HG03342 (cell line): ENCODE results near the gene C4orf54.

Experiments
- ATAC-seq: cut with Tn5 transposase; IDR thresholded peaks from one replicate; pipeline ENCODE4 v1.9.1; 2021; ENCODE audit warnings: mild to moderate bottlenecking, moderate library complexity; ENCODE audit not compliant: unreplicated experiment

Gene C4orf54

DNA sequence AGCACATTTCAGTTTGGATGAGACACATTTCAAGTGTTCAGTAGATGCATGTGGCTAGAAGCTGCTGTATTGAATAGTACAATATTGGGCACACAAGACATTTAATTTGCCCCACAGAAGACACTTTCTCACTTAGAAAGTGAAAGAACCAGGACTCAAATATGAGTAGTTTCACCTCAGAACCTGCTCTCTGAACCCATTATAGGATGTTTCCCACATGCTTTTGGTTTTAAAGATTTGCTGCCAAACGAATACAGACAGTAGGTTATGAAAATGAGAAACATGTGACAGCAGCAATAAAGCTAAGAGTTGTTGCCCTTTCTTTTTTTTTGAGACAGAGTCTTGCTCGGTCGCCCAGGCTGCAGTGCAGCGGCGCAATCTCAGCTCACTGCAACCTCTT lies 32.3 kb downstream of the C4orf54 start:
- ATAC-seq = peak; percentile 70

DNA sequence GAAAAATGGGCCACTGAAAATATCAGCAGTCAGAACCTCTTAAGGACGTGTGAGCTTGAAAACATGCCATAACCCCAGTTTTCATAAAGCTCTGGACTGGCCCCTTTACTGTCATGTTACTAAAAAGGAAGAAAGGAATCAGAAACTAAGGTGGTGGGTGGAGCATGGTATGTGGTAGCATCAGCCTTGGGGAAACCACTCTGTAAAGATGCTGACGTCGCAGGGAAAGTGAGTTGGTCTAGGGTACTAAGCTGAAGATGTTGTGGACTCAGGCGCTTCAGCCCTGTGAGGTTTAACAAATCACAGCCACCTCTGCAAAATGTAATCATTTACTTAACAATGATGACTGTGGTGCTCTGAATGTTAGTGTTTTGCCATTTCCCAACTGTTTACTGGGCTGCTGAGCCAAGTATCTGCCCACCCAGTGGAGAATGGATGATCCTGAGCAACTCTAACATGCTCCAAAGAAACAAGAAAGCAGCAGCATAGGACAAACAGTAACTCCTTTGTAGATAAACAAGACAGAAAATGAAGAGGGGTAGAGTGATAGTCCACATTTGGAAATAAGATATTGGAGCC lies 33.4 kb downstream of the C4orf54 start:
- ATAC-seq = no peak

DNA sequence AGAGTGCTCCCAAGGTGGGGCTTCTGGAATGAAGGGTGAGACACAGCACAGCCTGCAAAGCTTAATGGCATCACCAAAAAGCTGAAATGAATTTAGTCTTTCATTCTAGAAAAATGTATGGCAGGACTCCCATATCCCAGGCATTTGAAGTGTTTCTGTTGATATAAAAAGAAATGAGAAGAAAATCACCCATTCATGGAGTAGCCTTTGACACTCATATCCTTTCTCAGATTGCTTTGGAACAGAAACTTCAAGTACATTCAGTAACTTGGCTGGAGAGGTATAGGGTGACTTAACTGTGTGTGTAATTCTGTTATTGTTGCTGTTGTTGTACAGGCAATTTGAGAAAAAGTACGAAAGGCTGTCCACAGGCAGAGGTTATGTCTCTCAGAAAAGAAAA lies 35.3 kb downstream of the C4orf54 start:
- no peak for ATAC-seq

DNA sequence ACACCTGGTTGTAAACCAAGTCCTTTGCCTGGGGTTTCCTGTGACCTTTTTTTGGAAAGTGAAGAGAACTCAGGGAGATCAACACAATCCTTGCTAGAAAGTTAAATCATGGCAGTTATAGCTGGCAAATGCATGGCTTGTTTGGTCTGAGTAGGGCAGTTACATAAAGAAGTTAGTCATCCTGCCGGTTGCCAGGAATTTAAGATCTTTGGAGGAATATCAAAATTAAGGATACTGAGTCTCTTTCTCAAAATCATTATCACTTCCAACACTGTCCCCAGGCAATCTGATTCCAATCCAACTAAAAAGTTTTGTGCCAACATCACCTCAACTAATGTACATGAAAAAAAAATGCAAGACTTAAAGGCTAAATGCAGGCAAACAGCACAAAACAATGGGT lies 40.3 kb downstream of the C4orf54 start:
- ATAC-seq = no peak

DNA sequence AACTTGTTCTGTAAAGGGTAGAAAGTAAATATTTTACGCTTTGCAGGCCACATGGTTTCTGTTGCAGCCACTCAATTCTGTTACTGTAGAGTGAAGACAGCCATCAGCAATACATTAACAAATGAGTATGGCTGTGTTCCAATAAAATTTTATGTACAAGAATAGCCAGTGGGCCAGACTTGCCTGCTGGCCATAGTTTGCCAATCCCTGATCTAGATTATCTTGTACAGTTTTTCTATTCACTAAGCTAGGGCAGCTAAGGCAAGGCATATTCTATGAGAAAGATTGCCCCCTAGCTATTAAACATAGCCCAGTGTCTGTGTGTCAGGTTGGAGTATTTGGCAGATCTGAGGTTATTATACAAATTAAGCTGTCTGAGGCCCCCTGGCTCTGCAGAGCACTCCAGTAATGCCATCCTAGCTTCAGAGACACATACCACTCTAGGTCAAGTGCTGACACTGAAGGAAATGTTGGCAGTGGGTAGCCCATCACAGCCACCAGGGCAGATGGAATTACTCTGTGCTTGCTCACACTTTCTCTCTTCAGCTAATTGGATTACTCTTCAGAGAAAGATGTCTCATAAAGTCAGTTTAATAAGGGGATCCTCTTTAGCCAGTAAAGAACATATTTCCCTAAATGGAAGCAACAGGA lies 42.3 kb downstream of the C4orf54 start:
- no peak for ATAC-seq

DNA sequence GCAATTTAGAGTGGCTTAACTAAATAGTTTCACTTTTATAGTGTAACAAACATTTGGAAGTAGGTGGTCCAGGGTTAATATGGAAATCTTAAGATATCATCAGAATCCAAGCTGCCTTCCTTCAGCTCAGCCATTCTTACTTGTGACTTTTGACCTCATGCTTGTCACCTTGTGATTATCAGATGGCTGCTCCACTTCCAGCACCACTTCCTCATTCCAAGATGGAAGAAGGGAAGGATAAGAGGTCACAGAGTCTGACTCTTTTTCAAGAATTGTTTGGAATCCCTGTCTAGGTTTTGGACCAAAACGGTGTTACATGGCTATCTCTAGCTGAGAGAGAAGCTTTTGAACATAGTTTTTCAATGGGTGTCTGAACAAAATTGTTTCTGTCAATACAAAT lies 43.1 kb downstream of the C4orf54 start:
- no peak for ATAC-seq

DNA sequence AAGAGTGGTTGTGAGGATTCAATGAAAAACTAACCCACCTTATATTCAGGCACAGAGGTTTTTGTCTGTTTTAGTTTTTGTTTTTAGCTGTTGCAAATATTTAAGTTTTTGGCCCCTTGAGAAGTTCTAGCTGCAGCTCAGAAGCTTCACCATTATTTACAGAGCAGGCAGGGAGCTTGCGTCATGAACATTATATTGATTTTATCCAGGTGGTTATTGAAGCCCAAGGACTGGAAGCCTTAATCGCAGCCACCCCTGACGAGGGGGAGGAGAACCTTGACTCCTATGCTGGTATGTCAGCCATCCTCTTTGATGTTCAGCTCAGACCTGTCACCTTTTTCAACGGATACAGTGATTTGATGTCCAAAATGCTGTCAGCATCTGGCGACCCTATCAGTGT lies 44.9 kb downstream of the C4orf54 start:
- ATAC-seq = no peak

DNA sequence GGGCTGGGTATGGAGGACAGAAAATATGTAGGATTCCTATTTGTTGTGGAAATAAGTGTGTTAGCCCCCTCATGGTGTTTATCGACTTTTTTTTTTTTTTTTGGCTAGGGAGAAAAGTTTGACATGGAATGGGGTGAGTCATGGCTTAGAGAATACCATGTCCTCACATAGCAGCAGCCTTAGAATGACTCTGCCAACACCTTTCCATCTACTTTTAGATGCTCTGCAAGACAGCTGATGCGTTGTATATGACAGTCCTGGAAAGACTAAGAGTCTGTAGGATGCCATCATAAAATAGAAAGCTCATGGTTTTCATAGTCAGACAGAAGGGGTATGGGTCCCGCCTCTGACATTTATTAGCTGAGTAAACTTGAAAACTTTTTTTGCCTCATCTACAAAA lies 45.3 kb downstream of the C4orf54 start:
- no peak for ATAC-seq

DNA sequence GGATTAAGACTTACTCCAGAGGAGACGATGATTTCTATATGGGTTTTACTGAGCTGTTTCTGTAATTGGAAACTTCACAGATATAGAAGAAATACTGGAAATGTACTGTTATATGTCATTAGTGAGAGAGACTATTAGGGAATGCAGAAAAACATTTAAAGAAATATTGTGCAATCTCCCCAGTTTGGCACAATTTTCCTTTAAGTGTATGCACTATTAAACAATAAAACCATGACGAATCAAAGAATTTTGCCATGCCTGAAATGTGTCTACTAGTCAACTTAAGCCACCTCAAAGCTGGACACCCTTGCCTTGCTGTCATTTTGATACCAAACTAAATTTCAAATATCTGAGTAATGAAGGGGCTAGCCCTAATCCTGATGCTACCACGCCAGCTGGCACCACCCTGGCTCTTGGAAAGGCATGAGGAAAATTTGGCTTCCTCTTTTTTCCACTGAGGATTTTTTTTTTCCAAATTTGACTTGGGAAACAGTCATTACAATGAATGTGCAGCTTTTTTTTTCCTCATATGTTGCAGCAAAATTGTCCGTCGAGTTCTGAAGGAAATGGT lies 46.9 kb downstream of the C4orf54 start:
- no peak for ATAC-seq

DNA sequence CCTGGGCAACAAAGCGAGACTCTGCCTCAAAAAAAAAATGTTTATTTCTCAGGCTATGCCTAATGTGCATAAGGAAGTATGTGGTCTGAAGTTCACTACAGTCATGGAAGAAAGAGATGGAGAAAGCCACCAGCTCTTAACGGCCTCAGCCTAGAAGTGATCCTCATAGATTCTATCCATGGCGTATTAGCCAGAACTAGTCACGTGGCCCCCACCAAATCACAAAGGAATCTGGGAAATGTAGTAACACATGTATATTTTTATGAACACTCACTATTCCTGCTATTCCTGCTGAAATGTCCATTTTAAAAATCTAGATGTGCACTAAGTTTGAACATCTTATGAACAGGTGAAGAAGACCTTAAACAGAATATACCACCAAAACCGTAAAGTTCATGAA lies 49.2 kb downstream of the C4orf54 start:
- ATAC-seq = no peak
